Endothelial cell of umbilical vein (primary cell): ENCODE data around the gene MCIDAS. TPM values are rescaled to one million over a fixed set of nuclear protein-coding genes. Genes with fewer than 3 reads are reported as not detected.

Experiments
- BruUV-seq: library from RNA; stranded (reverse); fragments of 400-500 nt; replicated peaks from 2 replicates; lab custom pipeline; 2021; lab: Mats Ljungman, UMichigan
- CTCF ChIA-PET: fragments of 300-600, 350-600 bp; sonication (Branson Sonifier 250); formaldehyde crosslinking; loops from one replicate; lab custom pipeline; 2021; ENCODE audit warnings: antibody characterized with exemption, inconsistent platforms; lab: Charles Lee
- POLR2A ChIA-PET: fragments of 300-600, 350-600 bp; sonication (Branson Sonifier 250); formaldehyde crosslinking; loops from one replicate; lab custom pipeline; 2021; ENCODE audit warnings: antibody characterized with exemption, inconsistent platforms; lab: Charles Lee
- DNase-seq: peaks from one replicate; pipeline ENCODE4 v3.0.0-alpha.2; 2011; ENCODE audit warnings: low read depth, low spot score
- FAIRE-seq: peaks from 2 replicates; lab custom pipeline; 2011; peaks lifted over from hg19 to GRCh38; lab: Jason Lieb, UNC
- H2AFZ ChIP-seq: 2 replicates; pipeline ENCODE4 v1.6.0; 2012; ENCODE audit warnings: low read depth, low read length, control low read depth, inconsistent platforms
- H3K27ac ChIP-seq: 2 replicates; pipeline ENCODE4 v1.5.1; 2011; ENCODE audit warnings: low read depth, mild to moderate bottlenecking, control low read depth, low read length, moderate library complexity; ENCODE audit not compliant: insufficient read depth
- H3K27me3 ChIP-seq, 2 experiments: 2 replicates each; pipeline versions ENCODE4 v1.6.0 to v1.6.1; 2011; ENCODE audit warnings: low read length in 2 of 2, mixed read lengths in 1 of 2; ENCODE audit not compliant: control insufficient read depth in 2 of 2, insufficient read depth in 2 of 2
- H3K36me3 ChIP-seq, 2 experiments: 2 replicates in 1 of 2; 3 replicates in 1 of 2; pipeline ENCODE4 v1.5.1; 2011; ENCODE audit warnings: low read length in 2 of 2, mild to moderate bottlenecking in 1 of 2, moderate library complexity in 1 of 2; ENCODE audit not compliant: control insufficient read depth in 2 of 2, insufficient read depth in 2 of 2; ENCODE audit errors: extremely low read depth in 1 of 2
- H3K4me1 ChIP-seq: 3 replicates; pipeline ENCODE4 v1.5.1; 2011; ENCODE audit warnings: mild to moderate bottlenecking, low read length; ENCODE audit not compliant: control insufficient read depth, insufficient read depth; ENCODE audit errors: extremely low read depth
- H3K4me2 ChIP-seq: 2 replicates; pipeline ENCODE4 v1.6.1; 2011; ENCODE audit warnings: low read length, control low read depth, mixed read lengths; ENCODE audit not compliant: insufficient read depth
- H3K4me3 ChIP-seq, 3 experiments: fragments of 200-600 bp in 1 of 3; sonication (generic), shearing (Covaris generic) in 1 of 3; replicated peaks in 1 of 3; 2 replicates each; pipeline ENCODE4 v1.5.1; 2011 to 2016; ENCODE audit warnings: control low read depth in 3 of 3, low read length in 3 of 3, mild to moderate bottlenecking in 2 of 3, inconsistent platforms in 1 of 3, low read depth in 1 of 3, moderate library complexity in 1 of 3; ENCODE audit not compliant: insufficient read depth in 1 of 3
- H3K79me2 ChIP-seq: 2 replicates; pipeline ENCODE4 v1.6.0; 2012; ENCODE audit warnings: low read length, inconsistent platforms; ENCODE audit not compliant: control insufficient read depth, insufficient read depth
- H3K9ac ChIP-seq: replicated peaks from 2 replicates; pipeline ENCODE3; 2011; ENCODE audit warnings: low read length, control low read depth; ENCODE audit not compliant: insufficient read depth; ENCODE audit errors: extremely low read depth
- H3K9me1 ChIP-seq: replicated peaks from 3 replicates; pipeline ENCODE4 v1.6.0; 2011; ENCODE audit warnings: mild to moderate bottlenecking, low read length; ENCODE audit not compliant: control insufficient read depth, insufficient read depth; ENCODE audit errors: extremely low read depth
- H3K9me3 ChIP-seq: replicated peaks from 2 replicates; pipeline ENCODE4 v1.5.1; 2012; ENCODE audit warnings: low read length, inconsistent platforms; ENCODE audit not compliant: control insufficient read depth, insufficient read depth
- H4K20me1 ChIP-seq: replicated peaks from 2 replicates; pipeline ENCODE3; 2011; ENCODE audit warnings: mild to moderate bottlenecking, low read length; ENCODE audit not compliant: control insufficient read depth, insufficient read depth; ENCODE audit errors: extremely low read depth
- EZH2 ChIP-seq: IDR thresholded peaks from 2 replicates; pipeline ENCODE4 v1.6.1; 2012; ENCODE audit warnings: borderline replicate concordance, low read depth, mild to moderate bottlenecking, moderate library complexity, low read length, inconsistent platforms; ENCODE audit not compliant: severe bottlenecking
- FOS ChIP-seq: IDR thresholded peaks from 2 replicates; pipeline ENCODE4 v1.6.1; 2011; ENCODE audit warnings: mild to moderate bottlenecking, low read length, moderate library complexity, borderline replicate concordance; ENCODE audit not compliant: insufficient read depth
- GATA2 ChIP-seq: IDR thresholded peaks from 2 replicates; pipeline ENCODE4 v1.7.0; 2011; ENCODE audit warnings: low read depth, mild to moderate bottlenecking, moderate library complexity, mixed read lengths, low read length; ENCODE audit not compliant: insufficient read length, insufficient read depth
- JUN ChIP-seq: IDR thresholded peaks from 2 replicates; pipeline ENCODE4 v1.6.1; 2011; ENCODE audit warnings: borderline replicate concordance, low read depth; ENCODE audit not compliant: insufficient read length, insufficient read depth
- MYC ChIP-seq: IDR thresholded peaks from one replicate; pipeline ENCODE4 v1.6.1; 2011; ENCODE audit warnings: mild to moderate bottlenecking, low read depth, low read length
- POLR2A ChIP-seq: IDR thresholded peaks from 2 replicates; pipeline ENCODE4 v1.6.1; 2012; ENCODE audit warnings: low read depth, mild to moderate bottlenecking, control low read depth, low read length
- POLR2AphosphoS5 ChIP-seq: IDR thresholded peaks from 2 replicates; pipeline ENCODE4 v1.6.1; 2012; ENCODE audit warnings: low read depth, mild to moderate bottlenecking, control low read depth, low read length, moderate library complexity; ENCODE audit not compliant: insufficient read depth
- dilution Hi-C: fragments of 300-500 bp; cut with MboI; formaldehyde crosslinking; loops from one replicate; pipeline ENCODE4 v1.15.0; 2019; ENCODE audit warnings: low sequenced_read_pairs; ENCODE audit not compliant: extremely low pct_ligation_motif_present
- intact Hi-C: fragments of 100-400 bp; cut with micrococcal nuclease; formaldehyde crosslinking; loops from one replicate; pipeline ENCODE4 v1.10.0; 2022
- polyA plus RNA-seq, 4 experiments: library from polyadenylated mRNA; depleted of rRNA in 3 of 4; stranded (reverse) in 3 of 4; unstranded in 1 of 4; fragments of >200 nt; gene quantifications; 2 replicates each; pipeline versions ENCODE4 v1.2.1 to v1.2.3, GENCODE V29; 2011 to 2012; ENCODE audit warnings: missing spikeins in 1 of 4
- total RNA-seq: library from RNA; stranded (reverse); gene quantifications from 2 replicates; pipeline ENCODE4 v1.2.3, GENCODE V29; 2021
- TF ChIP-seq, protein P1 (sequence below), 2 donors: IDR thresholded peaks; 1 replicate in 1 of 2; 2 replicates in 1 of 2; pipeline ENCODE4 v1.5.1; 2011; ENCODE audit warnings: low read length in 2 of 2, mild to moderate bottlenecking in 2 of 2, moderate library complexity in 2 of 2, control low read depth in 1 of 2, inconsistent platforms in 1 of 2, low read depth in 1 of 2; ENCODE audit not compliant: insufficient read depth in 1 of 2; ENCODE audit errors: extremely low read depth in 1 of 2
- TF ChIP-seq, protein P2 (sequence below): IDR thresholded peaks from 2 replicates; pipeline ENCODE4 v1.6.1; 2011; ENCODE audit not compliant: insufficient read depth, insufficient read length

The MCIDAS gene
- total and polyA plus RNA-seq, 2 donors (not counting 3 experiments of a cell fraction or from before 2014, with no cell fraction given), result not detected

DNA sequence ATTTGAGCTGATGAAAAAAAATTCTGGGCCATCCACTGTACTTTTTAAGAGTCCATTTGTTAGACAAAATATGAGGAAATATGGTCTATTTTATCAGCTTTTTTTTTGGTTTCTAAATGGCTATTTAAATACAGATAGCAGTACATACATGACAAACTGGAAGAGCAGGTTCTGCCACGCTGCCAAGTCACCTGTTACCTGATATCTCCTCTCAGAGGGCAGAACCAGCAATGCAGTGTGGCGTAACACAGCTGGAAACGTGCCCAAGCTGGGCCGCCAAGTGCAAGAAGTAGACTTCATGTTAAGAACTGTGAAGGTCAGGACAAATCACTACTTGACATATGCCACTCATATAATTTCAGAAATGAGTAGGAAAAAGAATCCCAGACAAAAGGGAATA is 8.1 kb downstream of the MCIDAS start:
- Histone ChIP-seq H3K27ac (no peak overlapping the region), H3K4me1 (peaks cover 9% of the 10 kb centered on the region), H3K4me3 (no peak overlapping the region), H3K9me1 (no peaks in the 10 kb centered on the region), H3K36me3 (no peaks in the 10 kb centered on the region), H2AFZ (no peak overlapping the region), H3K27me3 (peaks cover 39 to 58% of the 10 kb centered on the region in 2 experiments), H3K79me2 (no peaks in the 10 kb centered on the region), H3K4me2 (no peak overlapping the region), H3K9me3 (no peaks in the 10 kb centered on the region), H4K20me1 (no peaks in the 10 kb centered on the region), H3K9ac (no peak overlapping the region)
- ChIA-PET CTCF (interaction anchor here (0.6 to 1.6 kb wide), 2 partner anchors 22 to 32 kb away, joined by 3 to 6 read pairs; no protein-coding TSS in a partner anchor), POLR2A (no interaction called here)
- intact Hi-C loops (no loop called here), dilution Hi-C loops (no loop called here)
- TF ChIP-seq, protein P1, sequence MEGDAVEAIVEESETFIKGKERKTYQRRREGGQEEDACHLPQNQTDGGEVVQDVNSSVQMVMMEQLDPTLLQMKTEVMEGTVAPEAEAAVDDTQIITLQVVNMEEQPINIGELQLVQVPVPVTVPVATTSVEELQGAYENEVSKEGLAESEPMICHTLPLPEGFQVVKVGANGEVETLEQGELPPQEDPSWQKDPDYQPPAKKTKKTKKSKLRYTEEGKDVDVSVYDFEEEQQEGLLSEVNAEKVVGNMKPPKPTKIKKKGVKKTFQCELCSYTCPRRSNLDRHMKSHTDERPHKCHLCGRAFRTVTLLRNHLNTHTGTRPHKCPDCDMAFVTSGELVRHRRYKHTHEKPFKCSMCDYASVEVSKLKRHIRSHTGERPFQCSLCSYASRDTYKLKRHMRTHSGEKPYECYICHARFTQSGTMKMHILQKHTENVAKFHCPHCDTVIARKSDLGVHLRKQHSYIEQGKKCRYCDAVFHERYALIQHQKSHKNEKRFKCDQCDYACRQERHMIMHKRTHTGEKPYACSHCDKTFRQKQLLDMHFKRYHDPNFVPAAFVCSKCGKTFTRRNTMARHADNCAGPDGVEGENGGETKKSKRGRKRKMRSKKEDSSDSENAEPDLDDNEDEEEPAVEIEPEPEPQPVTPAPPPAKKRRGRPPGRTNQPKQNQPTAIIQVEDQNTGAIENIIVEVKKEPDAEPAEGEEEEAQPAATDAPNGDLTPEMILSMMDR (IDR thresholded peaks at IDR 0.05; ENCODE audit: extremely low read depth in 1 of 2, insufficient read depth in 1 of 2, low read depth in 1 of 2, low read length in 2 of 2), result no peak
- TF ChIP-seq EZH2, result no peak
- TF ChIP-seq, protein P2, sequence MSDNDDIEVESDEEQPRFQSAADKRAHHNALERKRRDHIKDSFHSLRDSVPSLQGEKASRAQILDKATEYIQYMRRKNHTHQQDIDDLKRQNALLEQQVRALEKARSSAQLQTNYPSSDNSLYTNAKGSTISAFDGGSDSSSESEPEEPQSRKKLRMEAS, result no peak
- DNase-seq, result no peak
- BruUV-seq, result no TSS peak
- FAIRE-seq, result no peak

DNA sequence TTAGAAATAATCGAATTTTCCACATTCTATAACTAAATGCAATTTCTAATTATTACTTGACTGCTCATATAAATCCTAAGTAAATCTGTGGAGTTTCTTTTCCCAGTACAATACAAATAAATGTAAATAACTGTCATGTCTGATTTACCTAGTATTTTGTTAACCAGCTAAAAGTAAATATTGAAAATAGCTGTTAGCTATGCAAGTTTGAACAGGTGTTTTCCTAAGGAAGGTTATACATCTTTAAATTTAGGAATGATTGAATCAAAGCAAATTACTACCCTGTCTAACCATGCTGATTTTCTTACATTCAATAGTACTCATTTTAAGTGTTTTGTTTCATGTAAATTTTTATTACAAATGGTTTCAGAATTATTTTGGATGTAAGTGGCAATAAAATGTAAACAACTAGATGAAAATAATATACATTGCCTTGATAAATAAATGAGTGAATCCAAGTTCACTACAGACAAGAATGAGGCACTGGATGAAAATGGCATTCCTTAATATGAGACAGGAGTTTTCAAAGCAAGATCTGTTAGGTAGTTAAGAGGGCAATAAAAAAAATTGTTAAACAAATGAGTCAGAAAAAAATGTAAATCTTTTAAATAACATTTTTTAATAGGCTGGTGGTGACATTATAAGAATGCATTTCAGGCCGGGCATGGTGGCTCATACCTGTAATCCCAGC is 15.8 kb downstream of the MCIDAS start:
- no peak for DNase-seq
- no peaks in the 10 kb centered on the region for H3K79me2 ChIP-seq
- no peaks in the 10 kb centered on the region for H3K9me3 ChIP-seq
- no peak overlapping the region for H3K4me2 ChIP-seq
- H3K4me3 ChIP-seq, result no peak overlapping the region
- POLR2A ChIA-PET, result no interaction called here
- H3K27me3 ChIP-seq, result peaks cover 11 to 15% of the 10 kb centered on the region in 2 experiments
- no TSS peak for BruUV-seq
- no peaks in the 10 kb centered on the region for H4K20me1 ChIP-seq
- H3K9me1 ChIP-seq, result no peaks in the 10 kb centered on the region
- no peak overlapping the region for H3K27ac ChIP-seq
- H3K4me1 ChIP-seq, result no peaks in the 10 kb centered on the region
- no peak overlapping the region for H2AFZ ChIP-seq
- H3K9ac ChIP-seq, result no peak overlapping the region
- intact Hi-C loops (no loop called here), dilution Hi-C loops (no loop called here)
- no peak for FAIRE-seq
- TF ChIP-seq, protein P1 (IDR thresholded peaks at IDR 0.05; ENCODE audit: extremely low read depth in 1 of 2, insufficient read depth in 1 of 2, low read depth in 1 of 2, low read length in 2 of 2), result no peak
- TF ChIP-seq JUN, result no peak
- TF ChIP-seq, protein P2, result no peak
- TF ChIP-seq FOS, result no peak
- no peak for TF ChIP-seq POLR2A
- no peak for TF ChIP-seq MYC
- TF ChIP-seq POLR2AphosphoS5, result no peak
- TF ChIP-seq EZH2, result no peak
- no peak for TF ChIP-seq GATA2
- no peaks in the 10 kb centered on the region for H3K36me3 ChIP-seq
- CTCF ChIA-PET, result interaction anchor here (1.7 kb wide), 1 partner anchor 12 kb away, joined by 4 read pairs; no protein-coding TSS in a partner anchor
